ENCODE data around the gene SUCLG2.

- TF ChIP-seq CTCF (optimal IDR thresholded peaks at IDR 0.05 in 1 of 3, IDR thresholded peaks at IDR 0.05 in 1 of 3, conservative IDR thresholded peaks at IDR 0.05 in 1 of 3; ENCODE audit: extremely low read depth in 1 of 3, insufficient read depth in 2 of 3, low read length in 3 of 3) (no peak), EZH2 (IDR thresholded peaks at IDR 0.05; ENCODE audit: low read length) (no peak)
These were observed 278.0 kb downstream of the SUCLG2 start for GRCh38 chr3:67376416-67376815.
